ENCODE results near the gene MXRA8.
A peak's percentile ranks its signal among the peaks of the same experiment; 100 is the strongest.

The MXRA8 gene

GRCh38 chr1:1313500-1314236, 44.7 kb downstream of the MXRA8 start:
- no peak overlapping the region for H3K4me3 ChIP-seq (replicated peaks; ENCODE audit: low read depth, low read length)
- no peak for DNase-seq (ENCODE audit: extremely low read depth, low read depth)
- TF ChIP-seq, protein P1, sequence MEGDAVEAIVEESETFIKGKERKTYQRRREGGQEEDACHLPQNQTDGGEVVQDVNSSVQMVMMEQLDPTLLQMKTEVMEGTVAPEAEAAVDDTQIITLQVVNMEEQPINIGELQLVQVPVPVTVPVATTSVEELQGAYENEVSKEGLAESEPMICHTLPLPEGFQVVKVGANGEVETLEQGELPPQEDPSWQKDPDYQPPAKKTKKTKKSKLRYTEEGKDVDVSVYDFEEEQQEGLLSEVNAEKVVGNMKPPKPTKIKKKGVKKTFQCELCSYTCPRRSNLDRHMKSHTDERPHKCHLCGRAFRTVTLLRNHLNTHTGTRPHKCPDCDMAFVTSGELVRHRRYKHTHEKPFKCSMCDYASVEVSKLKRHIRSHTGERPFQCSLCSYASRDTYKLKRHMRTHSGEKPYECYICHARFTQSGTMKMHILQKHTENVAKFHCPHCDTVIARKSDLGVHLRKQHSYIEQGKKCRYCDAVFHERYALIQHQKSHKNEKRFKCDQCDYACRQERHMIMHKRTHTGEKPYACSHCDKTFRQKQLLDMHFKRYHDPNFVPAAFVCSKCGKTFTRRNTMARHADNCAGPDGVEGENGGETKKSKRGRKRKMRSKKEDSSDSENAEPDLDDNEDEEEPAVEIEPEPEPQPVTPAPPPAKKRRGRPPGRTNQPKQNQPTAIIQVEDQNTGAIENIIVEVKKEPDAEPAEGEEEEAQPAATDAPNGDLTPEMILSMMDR (IDR thresholded peaks at IDR 0.05; ENCODE audit: low read depth, low read length, missing control alignments) = no peak

DNA sequence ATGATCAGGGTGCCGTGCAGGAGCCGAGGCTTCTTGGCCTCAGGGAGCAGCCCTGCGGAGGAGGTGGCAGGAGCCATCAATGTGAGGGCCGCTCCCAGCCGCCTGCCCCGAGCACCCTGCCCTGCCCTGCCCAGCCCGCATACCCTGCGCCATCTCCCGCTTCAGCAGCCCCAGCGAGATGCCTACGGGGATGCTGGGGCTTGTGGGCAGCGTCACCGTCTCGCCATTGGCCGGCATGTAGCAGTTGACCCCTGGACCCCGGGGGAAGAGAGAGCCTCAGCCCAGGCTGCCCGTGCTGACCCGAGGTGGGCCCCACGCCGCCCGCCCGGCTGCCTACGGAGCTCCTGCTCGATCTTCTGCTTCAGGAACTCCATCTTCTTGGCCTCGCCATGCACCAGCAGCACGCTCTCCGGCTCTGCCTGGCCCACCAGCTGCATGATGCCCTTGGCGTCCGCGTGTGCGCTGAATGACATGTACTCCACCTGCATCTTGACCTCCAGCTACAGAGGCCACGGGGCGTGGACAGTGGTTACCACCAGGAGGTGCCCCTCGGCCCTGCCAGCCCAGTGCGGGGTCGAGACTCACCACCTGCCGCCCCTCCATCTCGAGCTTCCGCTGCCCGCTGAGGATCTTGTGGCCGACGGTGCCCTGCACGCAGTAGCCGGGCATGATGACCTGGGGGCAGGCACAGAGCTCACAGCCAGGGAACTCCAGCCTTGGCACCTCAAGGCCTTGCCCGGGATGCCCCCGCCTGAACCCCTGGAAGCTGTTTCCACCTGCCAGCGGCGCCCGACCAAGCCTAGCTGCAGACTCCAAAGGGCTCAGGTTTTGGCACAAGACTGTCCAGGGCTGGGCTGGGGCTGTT, 45.7 kb downstream of the MXRA8 start:
- no peak for DNase-seq (ENCODE audit: extremely low read depth, low read depth)
- H3K4me3 ChIP-seq (replicated peaks; ENCODE audit: low read depth, low read length) = no peak overlapping the region
- TF ChIP-seq, protein P1 (IDR thresholded peaks at IDR 0.05; ENCODE audit: low read depth, low read length, missing control alignments) = no peak

DNA sequence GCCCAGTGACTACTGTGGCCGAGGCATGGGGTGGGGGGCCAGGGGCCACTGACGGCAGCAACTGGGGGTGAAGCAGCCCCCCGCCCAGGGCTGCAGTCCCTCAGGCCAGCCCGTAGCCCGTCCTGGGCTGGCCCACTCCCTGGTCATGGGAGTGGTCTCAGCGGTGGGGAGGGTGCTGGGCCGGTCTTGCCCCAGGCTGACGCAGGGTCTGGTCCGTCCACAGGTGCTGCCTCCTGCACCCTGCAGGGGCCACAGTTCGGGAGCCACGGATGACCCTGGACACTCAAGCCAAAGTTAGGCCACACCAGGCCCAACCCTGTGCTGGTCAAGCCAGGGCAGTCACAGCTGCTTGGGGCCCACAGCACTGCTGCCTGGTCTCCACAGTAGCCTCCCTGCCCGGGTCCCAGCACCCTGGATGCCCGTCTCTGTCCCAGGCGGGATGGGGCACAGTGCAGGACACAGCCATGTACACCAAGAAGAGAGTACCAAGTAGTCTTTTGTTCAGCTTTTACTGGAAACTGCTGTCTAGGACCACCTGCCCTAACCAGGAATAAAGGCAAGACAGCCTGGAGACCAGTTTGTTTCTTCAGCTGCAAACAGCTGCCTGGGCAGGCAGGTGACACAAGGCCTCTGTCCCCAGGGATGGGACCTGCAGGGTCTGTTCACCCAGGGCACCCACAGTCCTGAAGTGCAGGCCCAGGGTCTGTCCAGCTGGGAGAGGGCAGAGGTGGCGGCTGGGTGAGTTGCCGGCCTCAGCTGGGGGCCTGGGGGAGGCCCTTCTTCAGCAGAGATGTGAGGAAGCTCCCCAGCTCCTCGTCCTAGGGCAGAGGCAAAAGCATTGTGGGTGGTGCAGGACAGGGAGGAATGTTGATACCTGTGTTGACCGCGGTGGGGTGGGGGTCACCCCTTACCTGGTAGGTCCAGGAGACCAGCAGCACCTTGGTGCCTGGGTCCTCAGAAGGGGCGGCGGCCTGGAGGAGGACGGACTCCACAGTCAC, 46.9 kb downstream of the MXRA8 start:
- TF ChIP-seq, protein P1 (IDR thresholded peaks at IDR 0.05; ENCODE audit: low read depth, low read length, missing control alignments) = no peak
- no peak overlapping the region for H3K4me3 ChIP-seq (replicated peaks; ENCODE audit: low read depth, low read length)
- DNase-seq (ENCODE audit: extremely low read depth, low read depth) = no peak

DNA sequence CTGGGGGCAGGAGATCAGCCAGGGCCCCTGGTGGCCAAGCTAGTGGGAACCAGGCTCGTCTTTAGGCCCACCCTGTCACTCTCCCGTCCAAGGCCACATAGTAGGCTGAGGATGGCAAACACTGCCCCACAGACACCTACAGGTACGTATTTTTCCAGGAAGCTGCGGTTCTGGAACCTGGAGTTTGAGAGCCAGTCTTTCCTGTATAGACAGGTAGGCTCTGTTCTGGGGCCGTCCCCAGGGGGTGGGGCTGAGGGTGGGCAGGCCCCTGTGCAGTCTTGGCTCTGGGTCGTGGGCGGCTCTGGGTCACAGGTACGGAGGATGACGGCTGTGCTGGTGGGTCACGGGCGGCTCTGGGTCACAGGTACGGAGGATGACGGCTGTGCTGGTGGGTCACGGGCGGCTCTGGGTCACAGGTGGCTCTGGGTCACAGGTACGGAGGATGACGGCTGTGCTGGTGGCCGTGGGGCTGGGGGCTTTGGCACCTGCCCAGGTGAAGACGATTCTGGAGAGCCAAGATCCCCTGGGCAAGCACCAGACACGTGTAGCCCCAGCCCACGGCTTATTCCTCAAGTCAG, 47.8 kb downstream of the MXRA8 start:
- TF ChIP-seq, protein P1 (IDR thresholded peaks at IDR 0.05; ENCODE audit: low read depth, low read length, missing control alignments) = no peak
- no peak for DNase-seq (ENCODE audit: extremely low read depth, low read depth)

DNA sequence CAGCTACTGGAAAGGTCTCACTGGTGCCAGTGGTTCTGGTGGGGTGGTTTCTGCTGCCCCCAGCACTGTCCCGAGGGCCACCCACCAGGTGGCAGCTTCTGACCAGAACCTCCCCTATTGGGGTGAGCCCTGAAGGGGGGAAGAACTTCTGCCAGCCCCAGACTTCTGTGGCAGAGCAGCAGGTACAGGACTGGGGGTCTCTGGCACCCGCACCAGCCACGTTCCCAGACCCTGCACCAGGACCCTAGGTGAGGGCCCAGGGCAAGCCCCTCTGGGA, 48.3 kb downstream of the MXRA8 start:
- H3K4me3 ChIP-seq (replicated peaks; ENCODE audit: low read depth, low read length) = peak overlapping the region; percentile 79
- TF ChIP-seq, protein P1 (IDR thresholded peaks at IDR 0.05; ENCODE audit: low read depth, low read length, missing control alignments) = peak; percentile 12
- no peak for DNase-seq (ENCODE audit: extremely low read depth, low read depth)

More for the DNA sequence above, 47.8 kb downstream of the MXRA8 start:
- no peak overlapping the region for H3K4me3 ChIP-seq (replicated peaks; ENCODE audit: low read depth, low read length)

All from HFF-Myc (cell line).